Vagina (tissue), 2 donors: ENCODE results near the gene P3H1. TPM values are rescaled to one million over a fixed set of nuclear protein-coding genes. Genes with fewer than 3 reads are reported as not detected.

Source experiments
- DNase-seq, 2 donors: peaks; one replicate each; pipeline ENCODE4 v3.0.0-alpha.2; 2017; ENCODE audit errors: extremely low spot score in 2 of 2
- H3K27ac ChIP-seq: fragments of 200-600 bp; sonication (generic); one replicate; pipeline ENCODE4 v1.5.1; 2019
- H3K27me3 ChIP-seq: fragments of 200-600 bp; sonication (generic); one replicate; pipeline ENCODE4 v1.5.1; 2019
- H3K36me3 ChIP-seq, 2 donors: fragments of 200-600 bp; sonication (generic); one replicate each; pipeline ENCODE4 v1.5.1; 2017 to 2019
- H3K4me1 ChIP-seq: fragments of 200-600 bp; sonication (generic); one replicate; pipeline ENCODE4 v1.5.1; 2019
- H3K4me3 ChIP-seq, 2 donors: fragments of 200-600 bp; sonication (generic); 1 replicate in 1 of 2; 2 replicates in 1 of 2; pipeline ENCODE4 v1.5.1; 2016 to 2019
- H3K9me3 ChIP-seq: fragments of 200-600 bp; sonication (generic); one replicate; pipeline ENCODE4 v1.5.1; 2019
- CTCF ChIP-seq, 3 experiments: fragments of 450-650 bp in 2 of 3; fragments of 200-600 bp in 1 of 3; sonication (generic) in 1 of 3; IDR thresholded peaks; one replicate each; pipeline ENCODE4 v1.5.1; 2017 to 2019; ENCODE audit warnings: antibody characterized with exemption in 3 of 3, mild to moderate bottlenecking in 2 of 3, moderate library complexity in 2 of 3
- POLR2A ChIP-seq, 2 donors: fragments of 450-650 bp; IDR thresholded peaks; one replicate each; pipeline ENCODE4 v1.6.1; 2017; ENCODE audit warnings: antibody characterized with exemption in 2 of 2, mild to moderate bottlenecking in 2 of 2, moderate library complexity in 2 of 2
- POLR2AphosphoS5 ChIP-seq, 2 donors: sonication (generic); formaldehyde crosslinking; IDR thresholded peaks; one replicate each; pipeline ENCODE4 v1.9.0; 2017; ENCODE audit warnings: antibody characterized with exemption in 2 of 2, mild to moderate bottlenecking in 2 of 2, low read depth in 1 of 2; ENCODE audit not compliant: insufficient read depth in 1 of 2
- intact Hi-C: fragments of 100-400 bp; cut with DNase I; formaldehyde crosslinking; loops from one replicate; pipeline ENCODE4 v1.15.1; 2023
- total RNA-seq: library from RNA; depleted of rRNA; stranded (reverse); fragments of >200 nt; gene quantifications from one replicate; pipeline ENCODE4 v1.2.3, GENCODE V29; 2016

Gene P3H1
- total RNA-seq, 1 donor from 2014 or later, result 40.5 TPM

DNA sequence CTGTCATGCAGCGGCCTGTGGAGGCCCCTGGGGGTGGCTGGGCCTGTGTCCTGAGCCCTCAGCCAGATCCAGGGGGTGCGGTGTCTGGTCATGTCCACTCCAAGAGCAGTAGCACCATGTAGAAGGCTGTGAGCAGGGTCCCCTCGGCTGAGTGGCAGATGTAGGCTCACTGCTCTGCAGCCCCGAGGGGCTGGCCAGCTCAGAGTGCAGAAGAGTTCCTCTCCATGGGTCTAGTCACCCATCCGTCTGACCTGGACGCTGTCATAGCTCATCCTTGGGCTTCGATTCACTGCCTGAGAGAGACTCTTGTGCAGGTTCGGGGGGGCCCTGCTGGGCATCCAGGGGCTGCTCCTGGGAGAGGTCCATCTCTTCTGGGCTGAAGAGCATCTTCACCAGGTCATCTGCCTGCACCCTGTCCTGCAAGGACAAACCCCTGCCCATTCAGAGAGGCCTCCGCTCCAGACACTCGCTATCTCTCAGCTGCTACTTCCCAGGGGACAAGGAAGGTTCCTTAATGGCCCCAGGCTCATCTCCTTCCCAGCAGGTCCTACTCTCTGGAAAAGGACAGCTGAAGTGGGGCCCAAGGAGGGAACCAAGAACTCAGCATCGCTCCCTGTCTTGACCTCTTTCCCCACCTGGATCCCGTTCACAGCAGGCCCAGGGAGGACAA, 20.3 kb downstream of the P3H1 start:
- no peaks in the 10 kb centered on the region for H3K9me3 ChIP-seq
- H3K4me1 ChIP-seq, result peaks cover 7% of the 10 kb centered on the region
- TF ChIP-seq POLR2AphosphoS5 (IDR thresholded peaks at IDR 0.05; ENCODE audit: insufficient read depth in 1 of 2, low read depth in 1 of 2) (no peak), CTCF (IDR thresholded peaks at IDR 0.05) (no peak), POLR2A (IDR thresholded peaks at IDR 0.05) (no peak)
- H3K27ac ChIP-seq, result no peak overlapping the region
- H3K4me3 ChIP-seq, result no peak overlapping the region
- no peak for DNase-seq
- peaks cover 0 to 28% of the 10 kb centered on the region in 2 donors for H3K36me3 ChIP-seq
- intact Hi-C loops, result no loop called here
- no peaks in the 10 kb centered on the region for H3K27me3 ChIP-seq

GRCh38 chr1:42745851-42746250, 21.0 kb downstream of the P3H1 start:
- intact Hi-C loops, result no loop called here
- DNase-seq, result no peak
- no peak overlapping the region for H3K27ac ChIP-seq

DNA sequence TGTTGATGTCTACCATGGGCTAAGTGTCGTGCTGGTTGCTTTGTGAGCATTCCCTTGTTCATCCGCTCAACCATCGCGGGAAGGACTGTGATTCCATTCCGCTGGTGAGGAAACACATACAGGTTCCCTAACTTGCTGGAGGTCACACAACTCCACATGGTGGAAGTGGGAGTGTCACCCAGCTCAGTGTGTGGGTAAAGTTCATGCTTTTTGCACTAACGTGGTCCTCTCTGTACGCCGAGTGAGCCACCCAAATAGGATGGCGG, 22.7 kb downstream of the P3H1 start:
- intact Hi-C loops, result no loop called here
- no peak for DNase-seq

More at GRCh38 chr1:42745851-42746250, 21.0 kb downstream of the P3H1 start:
- no peak for TF ChIP-seq POLR2AphosphoS5 (IDR thresholded peaks at IDR 0.05; ENCODE audit: insufficient read depth in 1 of 2, low read depth in 1 of 2)
- Histone ChIP-seq H3K4me3 (no peak overlapping the region), H3K9me3 (no peaks in the 10 kb centered on the region), H3K4me1 (peaks cover 9% of the 10 kb centered on the region), H3K27me3 (no peaks in the 10 kb centered on the region), H3K36me3 (peaks cover 0 to 27% of the 10 kb centered on the region in 2 donors)

DNA sequence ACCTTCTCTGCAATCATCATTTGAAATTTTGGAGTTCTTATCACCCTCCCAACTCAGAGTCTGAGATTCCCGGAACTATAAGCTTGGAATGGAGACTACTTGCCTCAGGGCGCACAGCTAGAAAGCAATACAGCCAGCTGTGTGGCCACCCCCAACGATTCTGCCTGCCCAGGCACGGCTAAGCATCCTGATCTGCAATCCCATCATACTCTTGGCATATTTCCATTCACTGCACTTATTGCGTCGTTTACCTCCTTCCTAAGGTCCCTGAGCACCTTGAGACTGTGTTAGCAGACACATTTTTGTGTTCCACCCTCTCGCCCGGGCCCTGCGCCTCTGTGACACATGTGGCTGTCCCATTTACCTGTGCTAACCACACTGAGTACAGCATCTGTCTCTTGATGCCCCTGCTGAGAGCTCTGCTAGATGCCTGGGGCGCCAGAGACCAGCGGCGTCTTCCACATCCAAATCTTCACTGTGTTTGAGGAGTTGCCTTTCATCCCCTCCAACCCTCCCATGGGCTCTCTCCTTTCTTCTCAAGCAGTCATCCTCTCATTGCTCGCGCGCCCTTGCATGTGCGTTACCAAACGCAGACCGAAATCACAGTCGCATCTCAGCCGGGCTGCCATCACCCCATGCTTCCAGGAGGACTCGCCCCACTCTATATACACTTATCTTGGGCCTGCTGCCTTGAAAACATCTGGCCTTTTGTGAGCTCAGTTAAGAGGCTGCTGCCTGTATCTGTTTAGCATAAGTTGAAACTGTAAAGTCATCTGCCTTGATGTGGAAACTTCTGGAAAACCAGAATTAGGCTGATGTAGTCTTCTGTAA, 23.3 kb downstream of the P3H1 start:
- no peak for DNase-seq
- peaks cover 0 to 12% of the 10 kb centered on the region in 2 donors for H3K36me3 ChIP-seq
- no peaks in the 10 kb centered on the region for H3K9me3 ChIP-seq
- H3K4me1 ChIP-seq, result peaks cover 18% of the 10 kb centered on the region
- TF ChIP-seq CTCF (IDR thresholded peaks at IDR 0.05) (no peak), POLR2A (IDR thresholded peaks at IDR 0.05) (no peak), POLR2AphosphoS5 (IDR thresholded peaks at IDR 0.05; ENCODE audit: insufficient read depth in 1 of 2, low read depth in 1 of 2) (no peak)
- no peak overlapping the region for H3K27ac ChIP-seq
- intact Hi-C loops, result no loop called here
- H3K27me3 ChIP-seq, result no peaks in the 10 kb centered on the region
- H3K4me3 ChIP-seq, result no peak overlapping the region

More for the DNA sequence above, 22.7 kb downstream of the P3H1 start:
- no peak for TF ChIP-seq CTCF (IDR thresholded peaks at IDR 0.05)
- H3K36me3 ChIP-seq, result peaks cover 0 to 15% of the 10 kb centered on the region in 2 donors
- H3K4me1 ChIP-seq, result peaks cover 18% of the 10 kb centered on the region
- H3K27ac ChIP-seq, result no peak overlapping the region
- no peak overlapping the region for H3K4me3 ChIP-seq
- H3K9me3 ChIP-seq, result no peaks in the 10 kb centered on the region
- H3K27me3 ChIP-seq, result no peaks in the 10 kb centered on the region

DNA sequence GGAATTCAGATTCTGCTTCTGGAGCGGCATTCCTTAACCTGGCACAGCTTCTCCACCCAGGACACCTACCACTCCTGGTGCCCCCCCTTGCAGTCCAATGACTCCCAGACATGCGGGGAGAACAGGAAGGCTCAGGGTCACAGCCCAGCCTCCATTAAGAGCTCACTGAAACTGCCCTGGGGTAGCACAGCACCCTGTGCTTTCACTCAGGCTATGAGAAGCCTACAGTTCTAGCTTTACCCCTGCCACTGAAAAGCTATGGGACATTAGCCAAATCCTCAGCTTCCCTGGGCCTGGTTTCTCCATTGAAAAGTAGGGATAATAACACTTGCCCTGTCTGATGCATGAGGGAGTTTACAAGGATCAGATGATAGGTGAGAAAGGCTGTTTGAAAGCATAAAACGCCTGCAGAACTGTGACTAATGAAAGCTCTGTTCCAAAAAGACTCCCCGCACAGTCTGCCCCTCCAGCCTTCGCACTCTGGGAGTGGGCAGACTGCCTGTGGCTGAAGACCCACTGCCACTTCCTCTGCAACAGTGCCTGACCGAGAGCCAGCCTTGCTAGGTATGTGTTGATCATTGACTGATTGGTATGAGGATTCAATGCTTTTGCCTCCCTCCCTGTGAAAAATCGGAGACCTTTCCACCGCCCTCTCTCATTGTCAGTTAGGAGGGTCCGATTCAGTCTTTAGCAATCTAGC, 24.1 kb downstream of the P3H1 start:
- H3K36me3 ChIP-seq, result peaks cover 0 to 12% of the 10 kb centered on the region in 2 donors
- intact Hi-C loops, result no loop called here
- no peaks in the 10 kb centered on the region for H3K9me3 ChIP-seq
- TF ChIP-seq CTCF (IDR thresholded peaks at IDR 0.05) (no peak), POLR2AphosphoS5 (IDR thresholded peaks at IDR 0.05; ENCODE audit: insufficient read depth in 1 of 2, low read depth in 1 of 2) (no peak), POLR2A (IDR thresholded peaks at IDR 0.05) (no peak)
- peaks cover 18% of the 10 kb centered on the region for H3K4me1 ChIP-seq
- H3K27ac ChIP-seq, result no peak overlapping the region
- no peaks in the 10 kb centered on the region for H3K27me3 ChIP-seq
- H3K4me3 ChIP-seq, result no peak overlapping the region
- DNase-seq, result no peak
